H9 (cell line): Measurements from ENCODE around the gene SLC7A1. TPM values are rescaled to one million over a fixed set of nuclear protein-coding genes. Genes with fewer than 3 reads are reported as not detected.

ENCODE experiments used
- DNase-seq: peaks from one replicate; pipeline ENCODE4 v3.0.0-alpha.2; 2017
- H2AFZ ChIP-seq: one replicate; pipeline ENCODE4 v1.6.1; 2013; ENCODE audit warnings: mild to moderate bottlenecking, low read length, control low read depth, moderate library complexity
- H2AK5ac ChIP-seq: 2 replicates; pipeline ENCODE4 v1.6.1; 2013; ENCODE audit warnings: low read length, control low read depth, mixed read lengths; ENCODE audit not compliant: insufficient read length
- H2BK120ac ChIP-seq: one replicate; pipeline ENCODE4 v1.6.1; 2013; ENCODE audit warnings: low read depth, mild to moderate bottlenecking, low read length, control low read depth, inconsistent platforms; ENCODE audit not compliant: poor library complexity, severe bottlenecking
- H2BK12ac ChIP-seq: 2 replicates; pipeline ENCODE4 v1.6.1; 2013; ENCODE audit warnings: low read length, control low read depth, mixed read lengths, low read depth; ENCODE audit not compliant: insufficient read length
- H2BK15ac ChIP-seq: 2 replicates; pipeline ENCODE4 v1.6.1; 2013; ENCODE audit warnings: low read depth, low read length, control low read depth
- H2BK20ac ChIP-seq: one replicate; pipeline ENCODE4 v1.6.1; 2013; ENCODE audit warnings: low read depth, mild to moderate bottlenecking, low read length, control low read depth, inconsistent platforms; ENCODE audit not compliant: poor library complexity, severe bottlenecking
- H2BK5ac ChIP-seq: 2 replicates; pipeline ENCODE4 v1.6.1; 2013; ENCODE audit warnings: low read length, control low read depth, mixed read lengths; ENCODE audit not compliant: insufficient read length
- H3K14ac ChIP-seq: 2 replicates; pipeline ENCODE4 v1.6.1; 2013; ENCODE audit warnings: low read length, control low read depth; ENCODE audit not compliant: insufficient read depth
- H3K18ac ChIP-seq: 2 replicates; pipeline ENCODE4 v1.6.1; 2013; ENCODE audit warnings: low read depth, mild to moderate bottlenecking, mixed read lengths, low read length, control low read depth; ENCODE audit not compliant: insufficient read length
- H3K23ac ChIP-seq: 2 replicates; pipeline ENCODE4 v1.6.1; 2013; ENCODE audit warnings: low read length, control low read depth, mixed read lengths, low read depth; ENCODE audit not compliant: insufficient read length
- H3K23me2 ChIP-seq: 2 replicates; pipeline ENCODE4 v1.6.1; 2013; ENCODE audit warnings: low read depth, mild to moderate bottlenecking, mixed read lengths, low read length, control low read depth; ENCODE audit not compliant: insufficient read length, poor library complexity, severe bottlenecking
- H3K27ac ChIP-seq: 2 replicates; pipeline ENCODE4 v1.5.1; 2013; ENCODE audit warnings: low read length, control low read depth, mixed read lengths, low read depth; ENCODE audit not compliant: insufficient read length
- H3K27me3 ChIP-seq: 2 replicates; pipeline ENCODE4 v1.6.1; 2013; ENCODE audit warnings: low read length, control low read depth, inconsistent platforms; ENCODE audit not compliant: insufficient read depth
- H3K4ac ChIP-seq: 2 replicates; pipeline ENCODE4 v1.6.1; 2013; ENCODE audit warnings: low read depth, mild to moderate bottlenecking, control low read depth, inconsistent platforms, low read length, moderate library complexity
- H3K4me1 ChIP-seq: 2 replicates; pipeline ENCODE4 v1.6.1; 2013; ENCODE audit warnings: low read length, control low read depth, inconsistent platforms; ENCODE audit not compliant: insufficient read depth
- H3K4me2 ChIP-seq: 2 replicates; pipeline ENCODE4 v1.6.1; 2013; ENCODE audit warnings: low read length, control low read depth, mixed read lengths; ENCODE audit not compliant: insufficient read length, insufficient read depth
- H3K56ac ChIP-seq: 2 replicates; pipeline ENCODE4 v1.6.1; 2013; ENCODE audit warnings: low read depth, mild to moderate bottlenecking, mixed read lengths, low read length, control low read depth; ENCODE audit not compliant: insufficient read length
- H3K79me1 ChIP-seq: 2 replicates; pipeline ENCODE4 v1.6.1; 2013; ENCODE audit warnings: low read depth, mild to moderate bottlenecking, moderate library complexity, low read length, control low read depth, inconsistent platforms; ENCODE audit not compliant: insufficient read depth, poor library complexity, severe bottlenecking
- H3K79me2 ChIP-seq: 2 replicates; pipeline ENCODE4 v1.6.1; 2013; ENCODE audit warnings: low read length, control low read depth, inconsistent platforms; ENCODE audit not compliant: insufficient read depth
- H3K9ac ChIP-seq: 2 replicates; pipeline ENCODE4 v1.6.1; 2013; ENCODE audit warnings: low read length, control low read depth, mixed read lengths; ENCODE audit not compliant: insufficient read length; ENCODE audit errors: extremely low read depth
- H3K9me3 ChIP-seq: one replicate; pipeline ENCODE4 v1.6.1; 2013; ENCODE audit warnings: low read depth, low read length, inconsistent platforms; ENCODE audit not compliant: control insufficient read depth
- H3T11ph ChIP-seq: one replicate; pipeline ENCODE4 v1.6.1; 2013; ENCODE audit warnings: mild to moderate bottlenecking, low read length, control low read depth, inconsistent platforms
- H4K20me1 ChIP-seq: one replicate; pipeline ENCODE4 v1.6.1; 2013; ENCODE audit not compliant: control insufficient read depth, insufficient read length, insufficient read depth
- H4K5ac ChIP-seq: 2 replicates; pipeline ENCODE4 v1.6.1; 2013; ENCODE audit warnings: low read depth, mild to moderate bottlenecking, mixed read lengths, low read length, control low read depth; ENCODE audit not compliant: insufficient read length
- H4K8ac ChIP-seq: replicated peaks from 2 replicates; pipeline ENCODE4 v1.6.1; 2013; ENCODE audit warnings: low read length, control low read depth, mixed read lengths, low read depth; ENCODE audit not compliant: insufficient read length
- H4K91ac ChIP-seq: 2 replicates; pipeline ENCODE4 v1.6.1; 2013; ENCODE audit warnings: low read depth, mild to moderate bottlenecking, moderate library complexity, mixed read lengths, low read length, control low read depth; ENCODE audit not compliant: insufficient read length
- H3K27ac Mint-ChIP-seq, 3 experiments: 2 replicates in 2 of 3; 3 replicates in 1 of 3; pipeline ENCODE4 v1.8.0; 2020 to 2021; ENCODE audit warnings: mixed read lengths in 3 of 3, mild to moderate bottlenecking in 1 of 3, moderate library complexity in 1 of 3
- H3K27me3 Mint-ChIP-seq: 2 replicates; pipeline ENCODE4 v1.8.0; 2021; ENCODE audit warnings: low read depth, mild to moderate bottlenecking, moderate library complexity, mixed read lengths
- H3K36me3 Mint-ChIP-seq, 3 experiments: 2 replicates in 2 of 3; 3 replicates in 1 of 3; pipeline ENCODE4 v1.8.0; 2020 to 2021; ENCODE audit warnings: low read depth in 3 of 3, mixed read lengths in 3 of 3; ENCODE audit not compliant: insufficient read depth in 1 of 3
- H3K4me1 Mint-ChIP-seq, 2 experiments: 2 replicates each; pipeline ENCODE4 v1.8.0; 2020; ENCODE audit warnings: mixed read lengths in 2 of 2
- H3K4me3 Mint-ChIP-seq, 2 experiments: 2 replicates in 1 of 2; 3 replicates in 1 of 2; pipeline ENCODE4 v1.8.0; 2020 to 2021; ENCODE audit warnings: mild to moderate bottlenecking in 2 of 2, mixed read lengths in 2 of 2, moderate library complexity in 1 of 2
- H3K9me3 Mint-ChIP-seq, 2 experiments: 2 replicates in 1 of 2; 3 replicates in 1 of 2; pipeline ENCODE4 v1.8.0; 2020; ENCODE audit warnings: mild to moderate bottlenecking in 2 of 2, mixed read lengths in 2 of 2, moderate library complexity in 1 of 2
- CTCF ChIP-seq: fragments of 200-600 bp; sonication (generic); conservative IDR thresholded peaks from 3 replicates; pipeline ENCODE4 v1.8.0; 2021; ENCODE audit warnings: antibody characterized with exemption, mild to moderate bottlenecking
- WGBS: extraction: QIAGEN DNeasy Blood & Tissue Kit; methylation state at CpG from one replicate; pipeline ENCODE4 v1.1.7; 2013; ENCODE audit warnings: missing lambda C conversion rate, low lambda C conversion rate, mixed read lengths; ENCODE audit not compliant: insufficient read length; ENCODE audit errors: extremely low coverage; 5-methylcytosine and 5-hydroxymethylcytosine counted together
- total RNA-seq: library from RNA; stranded (reverse); gene quantifications from 2 replicates; pipeline ENCODE4 v1.2.1, GENCODE V29; 2021

Gene SLC7A1
- total RNA-seq, 1 experiment from 2014 or later, result 109 TPM

GRCh38 chr13:29548722-29549121, 46.8 kb downstream of the SLC7A1 start:
- TF ChIP-seq CTCF, result no peak
- Histone ChIP-seq H3K23me2 (no peaks in the 10 kb centered on the region), H3K4me2 (no peak overlapping the region), H3T11ph (no peak overlapping the region), H3K27ac (no peak overlapping the region), H2AFZ (no peak overlapping the region), H2BK5ac (no peak overlapping the region), H4K5ac (no peak overlapping the region), H3K79me1 (peaks cover 3% of the 10 kb centered on the region), H3K18ac (no peak overlapping the region), H3K56ac (no peak overlapping the region), H2AK5ac (no peak overlapping the region), H3K23ac (no peak overlapping the region), H3K27me3 (no peaks in the 10 kb centered on the region), H2BK12ac (no peak overlapping the region), H4K8ac (no peak overlapping the region), H3K9ac (no peak overlapping the region), H2BK120ac (no peak overlapping the region), H4K20me1 (no peaks in the 10 kb centered on the region), H3K9me3 (no peaks in the 10 kb centered on the region), H3K4me1 (peaks cover 4% of the 10 kb centered on the region; the same call in 1 of the 2 replicates), H3K4ac (no peak overlapping the region), H2BK15ac (no peak overlapping the region), H3K79me2 (peaks cover 18% of the 10 kb centered on the region; the same call in 1 of the 2 replicates), H3K14ac (no peak overlapping the region), H2BK20ac (no peak overlapping the region), H4K91ac (no peak overlapping the region)
- no peak for DNase-seq
- Mint-ChIP-seq H3K27ac (peak overlapping the region in 1 of 3 experiments; percentile 57; a peak in 1 of 7 replicates), H3K9me3 (no peaks in the 10 kb centered on the region), H3K4me3 (no peak overlapping the region), H3K4me1 (peaks cover 27 to 29% of the 10 kb centered on the region in 2 experiments), H3K36me3 (peaks cover 36 to 77% (median 59%) of the 10 kb centered on the region in 3 experiments; a peak in 6 of 7 replicates), H3K27me3 (no peaks in the 10 kb centered on the region)
- WGBS, result no CpG with 5 or more reads among the region's 7 CpGs
